Natural killer cell (primary cell): ENCODE data around the gene NMU. TPM values are rescaled to one million over a fixed set of nuclear protein-coding genes. Genes with fewer than 3 reads are reported as not detected.

Experiments used
- ATAC-seq, 3 donors: fragments of 150-1000 bp in 2 of 3; fragments of 200-7000 bp in 1 of 3; cut with Tn5 transposase; 1 replicate in 1 of 3; 2 replicates in 2 of 3; pipeline ENCODE4 v1.10.0; 2021; ENCODE audit warnings: mild to moderate bottlenecking in 2 of 3, moderate library complexity in 2 of 3
- DNase-seq, 2 donors: peaks; one replicate each; pipeline versions ENCODE4 v3.0.0 to v3.0.0-alpha.2; 2013 to 2021; ENCODE audit warnings: mixed read lengths in 1 of 2
- H3K27ac ChIP-seq: one replicate; pipeline ENCODE4 v1.5.1; 2013; ENCODE audit warnings: mild to moderate bottlenecking, low read length
- H3K27me3 ChIP-seq: one replicate; pipeline ENCODE4 v1.6.1; 2013; ENCODE audit warnings: low read length; ENCODE audit not compliant: control insufficient read depth, insufficient read depth
- H3K36me3 ChIP-seq: one replicate; pipeline ENCODE4 v1.6.1; 2013; ENCODE audit warnings: low read length; ENCODE audit not compliant: control insufficient read depth, insufficient read depth
- H3K4me1 ChIP-seq: one replicate; pipeline ENCODE4 v1.6.1; 2013; ENCODE audit warnings: low read length; ENCODE audit not compliant: control insufficient read depth, insufficient read depth
- H3K4me3 ChIP-seq: one replicate; pipeline ENCODE4 v1.5.1; 2013; ENCODE audit warnings: low read length
- H3K9me3 ChIP-seq: one replicate; pipeline ENCODE4 v1.6.1; 2013; ENCODE audit warnings: low read length; ENCODE audit not compliant: control insufficient read depth, insufficient read depth
- H3K27ac Mint-ChIP-seq, 2 donors: one replicate each; pipeline ENCODE4 v1.8.0; 2022; ENCODE audit warnings: mild to moderate bottlenecking in 2 of 2, mixed read lengths in 2 of 2, moderate library complexity in 1 of 2
- H3K27me3 Mint-ChIP-seq, 2 donors: one replicate each; pipeline ENCODE4 v1.8.0; 2022; ENCODE audit warnings: low read depth in 2 of 2, mixed read lengths in 2 of 2
- H3K36me3 Mint-ChIP-seq: one replicate; pipeline ENCODE4 v1.8.0; 2022; ENCODE audit warnings: mixed read lengths
- H3K4me1 Mint-ChIP-seq, 2 donors: one replicate each; pipeline ENCODE4 v1.8.0; 2022; ENCODE audit warnings: mixed read lengths in 2 of 2
- H3K4me3 Mint-ChIP-seq: one replicate; pipeline ENCODE4 v1.8.0; 2022; ENCODE audit warnings: mild to moderate bottlenecking, moderate library complexity, mixed read lengths
- H3K9me3 Mint-ChIP-seq, 2 donors: one replicate each; pipeline ENCODE4 v1.8.0; 2022; ENCODE audit warnings: mixed read lengths in 2 of 2
- CTCF ChIP-seq: fragments of 200-600 bp; IDR thresholded peaks from one replicate; pipeline ENCODE4 v1.8.0; 2022; ENCODE audit warnings: antibody characterized with exemption
- WGBS: methylation state at CpG from one replicate; pipeline ENCODE4 v1.1.7; 2013; ENCODE audit warnings: missing lambda C conversion rate; ENCODE audit not compliant: insufficient coverage; 5-methylcytosine and 5-hydroxymethylcytosine counted together
- intact Hi-C: fragments of 100-400 bp; cut with micrococcal nuclease; formaldehyde crosslinking; loops from one replicate; pipeline ENCODE4 v1.14.2; 2022
- total RNA-seq, 4 donors: library from RNA; stranded (reverse); fragments of 120-200 nt in 1 of 4; gene quantifications; one replicate each; pipeline versions ENCODE4 v1.2.3 to v1.2.4, GENCODE V29; 2013 to 2022

NMU gene
- total RNA-seq, 3 donors from 2014 or later (not counting 1 experiment from before 2014, with no cell fraction given) = not detected

- intact Hi-C loops = no loop called here
Measured at GRCh38 chr4:55681430-55681829, 45.3 kb upstream of the NMU start.

DNA sequence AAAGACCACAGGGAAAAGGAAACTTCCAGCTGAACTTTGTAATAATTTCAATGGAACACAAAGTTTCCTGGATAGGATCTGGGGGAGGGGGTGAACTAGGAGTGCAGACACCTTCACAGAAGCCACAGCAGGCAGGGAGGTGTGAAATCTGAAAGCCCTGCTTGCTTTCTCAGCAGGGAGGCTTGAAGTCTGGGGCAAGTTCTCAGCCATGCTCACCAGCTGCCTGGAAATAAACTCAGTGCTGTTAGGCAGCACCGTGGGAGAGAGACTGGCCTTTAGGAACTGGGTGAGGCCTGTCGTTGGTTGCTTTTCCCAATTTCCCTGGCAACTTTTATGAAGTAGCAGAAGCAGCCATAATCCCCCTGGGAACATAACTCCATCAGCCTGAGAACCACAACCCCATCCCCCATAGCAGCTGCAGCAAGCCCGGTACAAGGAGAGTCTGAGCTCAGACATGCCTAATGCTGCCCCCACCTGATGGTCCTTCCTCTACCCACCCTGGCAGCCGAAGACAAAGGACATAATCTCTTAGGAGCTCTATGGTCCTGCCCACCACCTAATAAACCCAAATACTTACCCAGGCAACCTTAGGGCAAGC lies 39.2 kb upstream of the NMU start:
- H3K9me3 Mint-ChIP-seq = peaks cover 0 to 2% of the 10 kb centered on the region in 2 donors
- H3K4me1 ChIP-seq = no peaks in the 10 kb centered on the region
- intact Hi-C loops = no loop called here
- no peaks in the 10 kb centered on the region for H3K4me1 Mint-ChIP-seq
- H3K36me3 ChIP-seq = no peaks in the 10 kb centered on the region
- ATAC-seq = no peak
- H3K4me3 ChIP-seq = no peak overlapping the region
- 75% methylated on average over 4 of the region's 4 CpGs for WGBS
- no peaks in the 10 kb centered on the region for H3K9me3 ChIP-seq
- peaks cover under 1% of the 10 kb centered on the region for H3K27me3 ChIP-seq
- H3K27ac ChIP-seq = no peak overlapping the region
- H3K27ac Mint-ChIP-seq = no peak overlapping the region
- no peak for DNase-seq
- H3K27me3 Mint-ChIP-seq = peaks cover 0 to 15% of the 10 kb centered on the region in 2 donors
- no peak for TF ChIP-seq CTCF
- H3K4me3 Mint-ChIP-seq = no peak overlapping the region
- no peaks in the 10 kb centered on the region for H3K36me3 Mint-ChIP-seq

More at GRCh38 chr4:55681430-55681829, 45.3 kb upstream of the NMU start:
- Histone ChIP-seq H3K9me3 (no peaks in the 10 kb centered on the region), H3K27me3 (no peaks in the 10 kb centered on the region), H3K4me3 (no peak overlapping the region), H3K36me3 (no peaks in the 10 kb centered on the region), H3K4me1 (no peaks in the 10 kb centered on the region), H3K27ac (no peak overlapping the region)
- DNase-seq = no peak
- Mint-ChIP-seq H3K36me3 (no peaks in the 10 kb centered on the region), H3K4me3 (no peak overlapping the region), H3K27ac (no peak overlapping the region), H3K9me3 (peaks cover 0 to 2% of the 10 kb centered on the region in 2 donors), H3K27me3 (peaks cover 0 to 2% of the 10 kb centered on the region in 2 donors), H3K4me1 (no peaks in the 10 kb centered on the region)
- 95% methylated on average over 3 of the region's 3 CpGs for WGBS
- no peak for ATAC-seq
- TF ChIP-seq CTCF = no peak

DNA sequence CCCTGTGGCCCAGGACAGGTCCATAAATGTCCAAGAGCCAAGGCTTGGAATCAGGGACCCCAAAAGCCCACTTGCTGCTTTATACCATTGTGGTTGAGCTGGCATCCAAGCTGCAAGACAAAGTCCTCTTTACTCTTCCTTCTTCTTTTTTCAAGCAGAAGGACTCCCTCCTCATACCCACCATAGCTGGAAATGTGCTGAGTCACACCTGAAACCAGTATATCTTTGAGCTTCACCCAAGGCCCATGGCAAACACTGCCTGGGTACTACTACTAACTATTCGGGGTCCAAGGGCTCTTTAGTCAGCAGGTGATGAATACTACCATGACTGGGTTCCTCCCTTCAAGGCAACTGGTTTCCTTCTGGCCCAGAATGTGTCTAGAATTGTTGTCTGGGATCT lies 37.3 kb upstream of the NMU start:
- no peaks in the 10 kb centered on the region for H3K36me3 ChIP-seq
- no peak overlapping the region for H3K27ac ChIP-seq
- Mint-ChIP-seq H3K27ac (no peak overlapping the region), H3K36me3 (no peaks in the 10 kb centered on the region), H3K4me1 (no peaks in the 10 kb centered on the region), H3K4me3 (no peak overlapping the region), H3K9me3 (peaks cover 0 to 2% of the 10 kb centered on the region in 2 donors), H3K27me3 (peaks cover 4 to 22% of the 10 kb centered on the region in 2 donors)
- DNase-seq (no peak), ATAC-seq (no peak)
- H3K4me1 ChIP-seq = no peaks in the 10 kb centered on the region
- intact Hi-C loops = no loop called here
- H3K27me3 ChIP-seq = peaks cover 7% of the 10 kb centered on the region
- no peaks in the 10 kb centered on the region for H3K9me3 ChIP-seq
- 95% methylated on average over 1 of the region's 1 CpG for WGBS
- TF ChIP-seq CTCF = no peak
- H3K4me3 ChIP-seq = no peak overlapping the region

GRCh38 chr4:55671667-55672066 lies 35.6 kb upstream of the NMU start:
- Mint-ChIP-seq H3K36me3 (no peaks in the 10 kb centered on the region), H3K4me3 (no peak overlapping the region), H3K27ac (no peak overlapping the region), H3K27me3 (peaks cover 8 to 25% of the 10 kb centered on the region in 2 donors), H3K4me1 (no peaks in the 10 kb centered on the region), H3K9me3 (no peaks in the 10 kb centered on the region)
- DNase-seq = no peak
- Histone ChIP-seq H3K4me3 (no peak overlapping the region), H3K36me3 (no peaks in the 10 kb centered on the region), H3K9me3 (no peaks in the 10 kb centered on the region), H3K27ac (no peak overlapping the region), H3K27me3 (peaks cover 7% of the 10 kb centered on the region), H3K4me1 (no peaks in the 10 kb centered on the region)
- intact Hi-C loops = no loop called here
- TF ChIP-seq CTCF = no peak
- ATAC-seq = no peak
